HG02759 (cell line): ENCODE measurements around the gene ABCC9.
A peak's percentile ranks its signal among the peaks of the same experiment; 100 is the strongest.
"Not testable (repeated sequence)": the region's sequence is repeated elsewhere in the genome, so short reads cannot be mapped to it uniquely, and the experiment has no call there.

Experiments used
- ATAC-seq: cut with Tn5 transposase; IDR thresholded peaks from one replicate; pipeline ENCODE4 v1.9.1; 2021; ENCODE audit warnings: mild to moderate bottlenecking, moderate library complexity; ENCODE audit not compliant: unreplicated experiment

The ABCC9 gene

GRCh38 chr12:21934173-21934572 lies 7.1 kb downstream of the ABCC9 start:
- ATAC-seq, result no peak

- no peak for ATAC-seq
Observed at GRCh38 chr12:21933656-21934055, 7.6 kb downstream of the ABCC9 start.

GRCh38 chr12:21929972-21930371 lies 11.3 kb downstream of the ABCC9 start:
- not testable (repeated sequence) for ATAC-seq

- no peak for ATAC-seq
Observed at GRCh38 chr12:21925296-21925913, 15.8 kb downstream of the ABCC9 start.

GRCh38 chr12:21921436-21921835 lies 19.8 kb downstream of the ABCC9 start:
- ATAC-seq, result no peak

- ATAC-seq, result no peak
Observed at GRCh38 chr12:21918456-21918855, 22.8 kb downstream of the ABCC9 start.

- ATAC-seq, result no peak
Observed at GRCh38 chr12:21913823-21914222, 27.4 kb downstream of the ABCC9 start.

GRCh38 chr12:21912318-21912717 lies 28.9 kb downstream of the ABCC9 start:
- no peak for ATAC-seq

GRCh38 chr12:21911832-21912231 lies 29.4 kb downstream of the ABCC9 start:
- no peak for ATAC-seq

GRCh38 chr12:21910657-21911056 lies 30.6 kb downstream of the ABCC9 start:
- ATAC-seq, result no peak

GRCh38 chr12:21907948-21908837 lies 33.0 kb downstream of the ABCC9 start:
- ATAC-seq, result no peak

GRCh38 chr12:21906919-21907493 lies 34.2 kb downstream of the ABCC9 start:
- ATAC-seq, result peak; percentile 89

GRCh38 chr12:21899532-21899931 lies 41.7 kb downstream of the ABCC9 start:
- ATAC-seq, result not testable (repeated sequence)

- ATAC-seq, result no peak
Observed at GRCh38 chr12:21895651-21896050, 45.6 kb downstream of the ABCC9 start.

GRCh38 chr12:21894792-21895595 lies 46.2 kb downstream of the ABCC9 start:
- no peak for ATAC-seq

GRCh38 chr12:21893924-21894323 lies 47.3 kb downstream of the ABCC9 start:
- no peak for ATAC-seq

GRCh38 chr12:21892341-21892740 lies 48.9 kb downstream of the ABCC9 start:
- ATAC-seq, result no peak

- ATAC-seq, result no peak
Observed at GRCh38 chr12:21891751-21892217, 49.4 kb downstream of the ABCC9 start.

GRCh38 chr12:21888276-21888863 lies 52.9 kb downstream of the ABCC9 start:
- no peak for ATAC-seq

- ATAC-seq, result no peak
Observed at GRCh38 chr12:21884936-21885335, 56.3 kb downstream of the ABCC9 start.

- no peak for ATAC-seq
Observed at GRCh38 chr12:21882635-21883034, 58.6 kb downstream of the ABCC9 start.
